Skeletal muscle satellite cell (primary cell): ENCODE measurements around the gene BPIFB4.

Experiments
- H3K27me3 ChIP-seq: 2 replicates; pipeline ENCODE4 v1.7.0; 2013; ENCODE audit warnings: low read length; ENCODE audit not compliant: control insufficient read depth, insufficient read depth
- H3K36me3 ChIP-seq: 2 replicates; pipeline ENCODE4 v1.7.0; 2013; ENCODE audit warnings: mild to moderate bottlenecking, control low read depth, low read length; ENCODE audit not compliant: insufficient read depth
- H3K4me1 ChIP-seq: 2 replicates; pipeline ENCODE4 v1.7.0; 2013; ENCODE audit warnings: low read length; ENCODE audit not compliant: control insufficient read depth, insufficient read depth
- H3K4me2 ChIP-seq: 2 replicates; pipeline ENCODE4 v1.7.0; 2013; ENCODE audit warnings: mild to moderate bottlenecking, low read length
- H3K4me3 ChIP-seq: 2 replicates; pipeline ENCODE4 v1.7.0; 2013; ENCODE audit warnings: low read length
- H3K9ac ChIP-seq: 2 replicates; pipeline ENCODE4 v1.7.0; 2013; ENCODE audit warnings: mild to moderate bottlenecking, low read depth, low read length, moderate library complexity
- H3K9me3 ChIP-seq: replicated peaks from 2 replicates; pipeline ENCODE4 v1.7.0; 2013; ENCODE audit warnings: mild to moderate bottlenecking, control low read depth, low read length

Gene BPIFB4

DNA sequence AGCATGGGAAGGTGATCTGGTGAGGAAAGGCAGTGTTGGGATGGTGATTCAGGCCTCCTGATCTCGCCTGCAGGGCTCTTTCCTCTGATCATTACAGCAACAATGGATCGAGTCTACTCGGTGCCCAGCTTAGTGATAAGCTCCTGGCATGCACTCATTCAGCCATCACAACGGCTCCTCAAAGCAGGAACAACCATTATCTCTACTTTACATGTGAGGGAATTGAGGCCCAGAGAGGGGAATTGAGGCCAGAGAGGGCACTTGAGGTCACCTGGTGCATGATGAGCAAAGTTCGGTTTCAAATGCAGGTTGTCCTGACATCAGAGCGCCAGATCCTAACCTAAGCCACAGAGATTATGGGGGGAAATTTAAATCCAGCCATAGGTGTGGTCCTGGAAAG, 46.5 kb downstream of the BPIFB4 start:
- peaks cover 33% of the 10 kb centered on the region for H3K27me3 ChIP-seq
- no peak overlapping the region for H3K4me2 ChIP-seq
- no peaks in the 10 kb centered on the region for H3K4me1 ChIP-seq
- no peaks in the 10 kb centered on the region for H3K36me3 ChIP-seq
- H3K9me3 ChIP-seq: no peaks in the 10 kb centered on the region
- no peak overlapping the region for H3K9ac ChIP-seq
- no peak overlapping the region for H3K4me3 ChIP-seq

- Histone ChIP-seq H3K27me3 (peaks cover 39% of the 10 kb centered on the region), H3K4me3 (no peak overlapping the region), H3K9ac (no peak overlapping the region)
Measured at GRCh38 chr20:33127422-33128097, 48.1 kb downstream of the BPIFB4 start.

GRCh38 chr20:33130568-33131061, 51.2 kb downstream of the BPIFB4 start:
- Histone ChIP-seq H3K4me3 (no peak overlapping the region), H3K4me1 (no peaks in the 10 kb centered on the region), H3K27me3 (peaks cover 36% of the 10 kb centered on the region), H3K4me2 (no peak overlapping the region), H3K36me3 (no peaks in the 10 kb centered on the region), H3K9ac (no peak overlapping the region), H3K9me3 (no peaks in the 10 kb centered on the region)

More at GRCh38 chr20:33127422-33128097, 48.1 kb downstream of the BPIFB4 start:
- Histone ChIP-seq H3K4me1 (no peaks in the 10 kb centered on the region), H3K4me2 (no peak overlapping the region), H3K36me3 (no peaks in the 10 kb centered on the region), H3K9me3 (no peaks in the 10 kb centered on the region)

DNA sequence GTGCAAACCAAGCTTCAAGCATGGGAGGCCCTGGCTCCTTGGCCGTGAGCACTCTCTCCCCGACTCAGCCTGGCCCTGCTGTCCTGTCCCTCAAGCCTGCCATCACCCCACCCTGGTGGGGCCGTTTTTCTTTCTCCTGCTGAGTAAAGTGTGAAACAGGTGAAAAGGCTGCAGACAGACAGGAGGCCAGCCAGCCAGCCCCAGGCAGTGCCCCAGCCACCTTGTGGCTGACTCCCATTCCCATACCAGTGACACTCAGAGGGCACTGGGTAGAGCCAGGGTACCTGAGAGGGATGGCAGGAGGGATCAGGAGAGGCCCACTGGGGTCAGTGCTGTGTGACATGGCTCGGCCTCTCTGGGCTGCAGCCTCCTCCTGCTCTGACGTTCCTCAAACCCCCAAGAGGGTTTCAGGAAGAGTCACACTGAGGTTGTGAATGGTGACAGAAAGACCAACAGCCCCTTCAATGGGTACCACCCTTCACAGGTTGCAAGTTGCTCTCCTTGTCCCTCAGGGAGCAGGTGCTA, 52.6 kb downstream of the BPIFB4 start:
- Histone ChIP-seq H3K4me3 (no peak overlapping the region), H3K9ac (no peak overlapping the region), H3K9me3 (no peaks in the 10 kb centered on the region), H3K36me3 (no peaks in the 10 kb centered on the region), H3K4me1 (no peaks in the 10 kb centered on the region), H3K27me3 (peaks cover 27% of the 10 kb centered on the region), H3K4me2 (no peak overlapping the region)

GRCh38 chr20:33132513-33133372, 53.3 kb downstream of the BPIFB4 start:
- Histone ChIP-seq H3K4me2 (no peak overlapping the region), H3K4me3 (no peak overlapping the region), H3K9ac (no peak overlapping the region), H3K27me3 (peaks cover 24% of the 10 kb centered on the region), H3K9me3 (no peaks in the 10 kb centered on the region), H3K36me3 (no peaks in the 10 kb centered on the region), H3K4me1 (no peaks in the 10 kb centered on the region)

DNA sequence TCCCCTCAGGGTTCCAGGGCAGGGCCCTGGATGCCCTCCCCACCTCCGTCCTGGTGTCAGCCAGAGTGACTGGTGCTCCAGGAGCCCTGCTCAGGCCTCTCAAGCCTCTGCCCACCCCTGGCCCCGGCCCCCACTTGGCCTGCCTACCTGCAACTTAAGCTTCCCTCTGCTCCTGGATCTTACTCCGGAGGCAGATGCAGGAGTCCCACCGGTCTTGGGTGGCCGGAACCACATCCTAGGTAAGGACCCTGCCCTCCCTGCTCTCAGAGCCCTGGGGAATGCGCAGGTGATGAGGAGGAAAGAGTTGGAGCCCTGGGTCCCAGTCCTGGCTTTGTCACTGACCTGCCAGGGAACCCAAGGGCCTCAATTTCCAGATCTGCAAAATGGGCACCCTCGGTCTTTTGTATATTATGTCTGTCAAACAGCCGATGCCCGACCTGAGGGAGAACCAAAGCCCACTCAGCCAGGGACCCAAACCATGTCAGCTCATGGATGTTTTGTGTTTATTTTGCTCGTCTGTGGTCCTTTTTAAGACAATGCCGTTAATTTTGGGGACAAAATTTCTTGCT, 54.0 kb downstream of the BPIFB4 start:
- Histone ChIP-seq H3K9me3 (no peaks in the 10 kb centered on the region), H3K4me1 (no peaks in the 10 kb centered on the region), H3K36me3 (no peaks in the 10 kb centered on the region), H3K4me2 (no peak overlapping the region), H3K9ac (no peak overlapping the region), H3K27me3 (peaks cover 22% of the 10 kb centered on the region), H3K4me3 (no peak overlapping the region)

DNA sequence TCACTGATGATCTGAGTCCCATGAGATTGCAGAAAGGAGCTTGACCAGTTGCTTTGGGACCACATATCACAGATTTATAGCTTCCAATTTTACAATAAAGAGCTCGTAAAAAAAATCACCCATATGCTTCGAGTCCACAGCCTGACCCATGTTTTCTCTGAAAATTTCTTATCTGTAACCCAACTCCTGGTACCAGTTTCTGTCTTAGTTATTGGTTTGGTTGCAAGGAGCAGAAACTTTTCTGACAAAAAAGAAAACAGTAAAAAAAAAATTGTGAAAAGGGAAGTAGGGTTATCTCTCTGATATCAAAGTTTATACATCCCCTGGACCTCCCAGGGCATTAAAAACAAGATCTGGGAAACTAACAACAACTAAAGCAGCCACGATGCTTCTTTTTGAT, 57.8 kb downstream of the BPIFB4 start:
- Histone ChIP-seq H3K4me2 (no peak overlapping the region), H3K4me1 (no peaks in the 10 kb centered on the region), H3K27me3 (peaks cover 11% of the 10 kb centered on the region), H3K36me3 (no peaks in the 10 kb centered on the region), H3K4me3 (no peak overlapping the region), H3K9me3 (no peaks in the 10 kb centered on the region), H3K9ac (no peak overlapping the region)

DNA sequence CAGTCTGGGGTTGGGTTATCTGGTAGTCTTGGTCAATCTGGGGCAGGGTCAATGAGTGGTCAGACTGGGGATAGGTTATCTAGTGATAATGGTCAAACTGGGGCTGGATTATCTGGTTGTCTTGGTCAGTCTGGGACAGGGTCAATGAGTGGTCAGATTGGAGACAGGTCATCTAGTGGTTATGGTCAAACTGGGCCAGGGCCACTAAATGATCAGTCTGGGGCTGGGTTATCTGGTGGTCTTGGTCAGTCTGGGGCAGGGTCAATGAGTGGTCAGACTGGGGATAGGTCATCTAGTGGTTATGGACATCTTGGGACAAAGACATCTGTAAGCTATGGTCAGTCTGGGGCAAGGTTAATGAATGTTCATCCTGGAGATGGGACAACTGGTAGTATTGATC, 60.0 kb downstream of the BPIFB4 start:
- H3K4me2 ChIP-seq: no peak overlapping the region
- H3K4me1 ChIP-seq: no peaks in the 10 kb centered on the region
- no peak overlapping the region for H3K9ac ChIP-seq
- no peak overlapping the region for H3K4me3 ChIP-seq
- peaks cover 3% of the 10 kb centered on the region for H3K27me3 ChIP-seq
- no peaks in the 10 kb centered on the region for H3K36me3 ChIP-seq
- no peaks in the 10 kb centered on the region for H3K9me3 ChIP-seq

DNA sequence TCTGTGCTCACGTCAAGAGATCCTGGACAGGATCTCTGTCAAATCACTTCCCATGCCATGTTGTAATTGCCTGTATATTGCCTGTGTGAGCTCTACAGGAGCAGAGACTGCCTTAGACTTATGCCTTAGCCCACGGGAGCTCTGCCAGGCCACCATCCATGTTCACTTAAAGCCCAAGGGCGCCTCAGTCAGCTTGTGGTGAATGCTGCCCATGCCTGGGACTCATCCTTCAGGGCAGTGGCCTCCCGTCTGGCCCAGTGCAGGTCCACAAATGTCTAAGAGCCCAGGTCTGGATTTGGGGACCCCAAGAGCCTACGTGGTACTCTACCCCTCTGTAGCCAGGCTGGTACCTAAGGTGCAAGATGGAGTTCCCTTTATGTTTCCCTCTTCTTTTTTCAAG, 66.1 kb downstream of the BPIFB4 start:
- Histone ChIP-seq H3K4me1 (no peaks in the 10 kb centered on the region), H3K9me3 (no peaks in the 10 kb centered on the region), H3K9ac (no peak overlapping the region), H3K4me3 (no peak overlapping the region), H3K4me2 (no peak overlapping the region), H3K27me3 (peaks cover 3% of the 10 kb centered on the region), H3K36me3 (no peaks in the 10 kb centered on the region)

DNA sequence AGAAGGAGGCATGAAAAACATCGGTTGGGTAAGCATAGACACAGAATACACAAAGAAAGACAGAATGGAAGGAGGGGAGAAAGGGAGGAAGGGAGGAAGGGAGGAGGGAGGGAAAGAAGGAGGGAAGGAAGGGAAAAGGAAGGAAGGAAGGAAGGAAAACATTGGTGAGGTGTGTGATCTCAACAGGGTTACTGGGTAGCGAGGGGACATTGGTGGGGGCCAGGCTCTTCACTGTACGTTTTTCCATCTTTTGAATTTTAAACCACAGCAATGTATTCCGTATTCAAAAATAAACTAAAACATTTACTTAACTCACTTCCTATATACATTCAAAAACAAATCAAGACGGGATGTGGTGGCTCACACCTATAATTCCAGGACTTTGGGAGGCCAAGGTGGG, 67.9 kb downstream of the BPIFB4 start:
- no peaks in the 10 kb centered on the region for H3K36me3 ChIP-seq
- no peak overlapping the region for H3K4me3 ChIP-seq
- no peak overlapping the region for H3K4me2 ChIP-seq
- H3K4me1 ChIP-seq: no peaks in the 10 kb centered on the region
- H3K9me3 ChIP-seq: no peaks in the 10 kb centered on the region
- no peak overlapping the region for H3K9ac ChIP-seq
- no peaks in the 10 kb centered on the region for H3K27me3 ChIP-seq

DNA sequence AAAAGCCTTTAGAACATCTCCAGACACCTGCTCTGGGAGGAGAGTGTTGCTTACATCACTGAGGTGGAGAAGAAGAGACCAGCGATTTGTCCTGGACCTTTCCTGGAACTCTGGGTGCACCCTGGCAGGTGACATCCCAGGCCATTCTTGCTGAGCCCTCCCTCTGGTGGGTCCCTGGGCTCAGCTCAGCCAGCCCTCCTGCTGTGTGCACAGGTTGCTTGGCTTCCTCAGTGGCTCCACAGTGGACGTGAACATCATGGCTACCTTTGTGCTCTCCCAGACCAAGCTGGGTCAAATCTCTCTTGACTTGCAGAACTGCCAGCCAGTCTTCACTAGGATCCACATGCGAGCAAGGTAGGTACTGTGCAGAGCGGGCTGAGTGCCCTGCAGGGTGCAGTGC, 68.6 kb downstream of the BPIFB4 start:
- no peaks in the 10 kb centered on the region for H3K4me1 ChIP-seq
- no peaks in the 10 kb centered on the region for H3K36me3 ChIP-seq
- no peak overlapping the region for H3K4me2 ChIP-seq
- no peaks in the 10 kb centered on the region for H3K9me3 ChIP-seq
- no peak overlapping the region for H3K9ac ChIP-seq
- H3K4me3 ChIP-seq: no peak overlapping the region
- H3K27me3 ChIP-seq: no peaks in the 10 kb centered on the region
